Chondrocyte (in vitro differentiated cells): ENCODE data around the gene NSL1. TPM values are rescaled to one million over a fixed set of nuclear protein-coding genes. Genes with fewer than 3 reads are reported as not detected.

Source experiments
- DNase-seq: peaks from one replicate; pipeline ENCODE4 v3.0.0; 2021; ENCODE audit warnings: mixed read lengths, low spot score
- H3K27ac Mint-ChIP-seq: one replicate; pipeline ENCODE4 v1.8.0; 2021; ENCODE audit warnings: mild to moderate bottlenecking, moderate library complexity, mixed read lengths; ENCODE audit not compliant: unreplicated experiment
- H3K27me3 Mint-ChIP-seq: 2 replicates; pipeline ENCODE4 v1.8.0; 2021; ENCODE audit warnings: low read depth, mixed read lengths
- H3K36me3 Mint-ChIP-seq: 2 replicates; pipeline ENCODE4 v1.8.0; 2021; ENCODE audit warnings: low read depth, mixed read lengths
- H3K4me1 Mint-ChIP-seq: 2 replicates; pipeline ENCODE4 v1.8.0; 2021; ENCODE audit warnings: low read depth, mild to moderate bottlenecking, mixed read lengths
- H3K4me3 Mint-ChIP-seq: one replicate; pipeline ENCODE4 v1.8.0; 2021; ENCODE audit warnings: mild to moderate bottlenecking, moderate library complexity, mixed read lengths; ENCODE audit not compliant: unreplicated experiment
- H3K9me3 Mint-ChIP-seq: 2 replicates; pipeline ENCODE4 v1.8.0; 2021; ENCODE audit warnings: low read depth, mixed read lengths
- total RNA-seq: library from RNA; stranded (reverse); gene quantifications from 3 replicates; pipeline ENCODE4 v1.2.1, GENCODE V29; 2021
- TF ChIP-seq, protein P1 (sequence below): fragments of 200-600 bp; sonication (generic); IDR thresholded peaks from 2 replicates; pipeline ENCODE4 v1.5.0; 2021; ENCODE audit warnings: antibody characterized with exemption, mild to moderate bottlenecking, moderate library complexity

Gene NSL1
- total RNA-seq, 1 donor from 2014 or later, result 20.0 TPM

DNA sequence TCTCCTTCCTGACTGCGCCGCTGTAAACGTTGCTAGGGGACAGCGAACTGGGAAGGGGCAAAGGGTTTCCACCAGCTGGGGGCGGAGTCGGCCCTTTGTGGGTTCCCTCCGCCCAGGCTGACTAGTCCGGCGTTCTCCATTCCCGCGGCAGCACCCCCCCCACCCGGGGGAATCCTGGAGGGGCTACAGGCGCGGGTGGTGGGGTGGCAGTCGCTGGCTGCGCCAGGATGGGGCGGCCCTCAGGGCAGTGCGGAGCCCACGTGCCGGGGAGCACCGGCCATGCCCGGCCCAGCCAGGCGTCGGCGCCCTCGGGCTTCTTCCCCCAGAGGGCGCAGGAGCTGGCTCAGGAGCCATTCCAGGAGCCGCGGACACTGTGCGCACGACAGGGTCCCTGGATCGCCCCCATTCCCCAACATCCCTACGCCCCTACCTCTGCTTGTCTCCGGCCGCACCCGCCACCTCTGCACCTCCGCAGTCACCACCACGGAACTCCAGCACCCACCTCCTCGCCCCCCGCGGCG is 92.4 kb downstream of the NSL1 start:
- Mint-ChIP-seq H3K9me3 (no peaks in the 10 kb centered on the region), H3K4me1 (peaks cover 8% of the 10 kb centered on the region), H3K4me3 (peak overlapping the region; percentile 76), H3K27ac (peak overlapping the region; percentile 42), H3K36me3 (peaks cover 6% of the 10 kb centered on the region), H3K27me3 (peaks cover 25% of the 10 kb centered on the region)
- DNase-seq, result no peak
- TF ChIP-seq, protein P1, sequence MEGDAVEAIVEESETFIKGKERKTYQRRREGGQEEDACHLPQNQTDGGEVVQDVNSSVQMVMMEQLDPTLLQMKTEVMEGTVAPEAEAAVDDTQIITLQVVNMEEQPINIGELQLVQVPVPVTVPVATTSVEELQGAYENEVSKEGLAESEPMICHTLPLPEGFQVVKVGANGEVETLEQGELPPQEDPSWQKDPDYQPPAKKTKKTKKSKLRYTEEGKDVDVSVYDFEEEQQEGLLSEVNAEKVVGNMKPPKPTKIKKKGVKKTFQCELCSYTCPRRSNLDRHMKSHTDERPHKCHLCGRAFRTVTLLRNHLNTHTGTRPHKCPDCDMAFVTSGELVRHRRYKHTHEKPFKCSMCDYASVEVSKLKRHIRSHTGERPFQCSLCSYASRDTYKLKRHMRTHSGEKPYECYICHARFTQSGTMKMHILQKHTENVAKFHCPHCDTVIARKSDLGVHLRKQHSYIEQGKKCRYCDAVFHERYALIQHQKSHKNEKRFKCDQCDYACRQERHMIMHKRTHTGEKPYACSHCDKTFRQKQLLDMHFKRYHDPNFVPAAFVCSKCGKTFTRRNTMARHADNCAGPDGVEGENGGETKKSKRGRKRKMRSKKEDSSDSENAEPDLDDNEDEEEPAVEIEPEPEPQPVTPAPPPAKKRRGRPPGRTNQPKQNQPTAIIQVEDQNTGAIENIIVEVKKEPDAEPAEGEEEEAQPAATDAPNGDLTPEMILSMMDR, result peak; percentile 81

DNA sequence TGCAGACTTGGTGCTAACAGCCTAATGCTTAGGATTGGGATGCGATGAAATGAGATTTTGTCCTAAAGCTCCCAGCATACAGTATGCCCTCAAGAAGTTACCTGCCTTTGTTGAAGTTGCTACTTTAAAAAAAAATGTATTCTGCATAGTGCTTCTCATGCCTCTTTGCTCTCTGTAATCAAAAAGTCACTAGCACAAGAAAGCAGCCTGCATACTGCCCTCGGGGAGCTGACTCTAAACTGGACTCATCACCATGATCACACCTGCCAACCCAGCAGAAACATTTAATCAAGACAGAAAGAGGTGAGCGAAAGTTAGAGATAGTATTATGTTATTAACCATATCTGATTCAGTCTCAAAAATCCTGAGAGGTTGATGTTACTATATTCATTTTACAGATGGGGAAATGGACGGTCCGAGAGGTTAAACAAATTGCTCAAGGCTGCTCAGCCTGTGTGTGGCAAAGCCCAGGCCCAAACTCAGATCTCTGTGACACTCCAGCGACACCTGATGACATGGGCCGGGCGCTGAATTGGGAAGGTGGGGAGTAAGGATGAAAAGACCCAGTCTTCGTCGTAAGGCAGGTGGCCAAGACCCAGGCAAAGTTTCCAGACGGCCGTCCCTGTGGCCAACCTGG is 93.0 kb downstream of the NSL1 start:
- TF ChIP-seq, protein P1, result no peak
- H3K36me3 Mint-ChIP-seq, result peaks cover 6% of the 10 kb centered on the region

DNA sequence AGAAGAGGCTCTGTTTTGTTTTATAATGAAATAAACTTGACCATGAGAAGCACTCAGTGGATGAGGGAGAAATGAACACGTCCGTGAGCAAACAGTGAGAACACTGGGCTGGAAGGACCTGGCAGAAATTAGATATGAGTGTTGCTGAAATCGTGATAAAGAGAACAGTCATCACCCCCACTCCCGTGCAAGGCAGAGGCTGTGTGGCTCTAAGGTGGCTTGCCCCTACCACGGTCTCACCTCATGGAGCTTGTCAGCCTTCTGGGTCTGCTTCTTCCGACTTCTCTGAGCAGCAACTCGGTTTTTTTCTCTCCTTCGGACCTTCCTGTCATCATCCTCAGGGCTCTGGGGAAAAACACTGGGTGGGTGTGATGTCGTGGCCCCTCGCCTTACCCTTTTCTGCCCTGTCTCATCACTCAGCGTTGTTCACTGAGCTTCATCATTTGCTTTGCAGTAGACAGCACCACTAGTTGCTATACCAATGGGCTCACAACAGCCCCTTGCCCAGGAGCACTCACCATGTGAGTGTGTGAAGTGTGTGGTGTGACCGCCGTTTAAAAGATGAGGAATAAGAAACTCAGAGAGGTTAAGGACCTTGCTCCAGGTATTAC is 94.8 kb downstream of the NSL1 start:
- Mint-ChIP-seq H3K36me3 (peaks cover 6% of the 10 kb centered on the region), H3K4me1 (peaks cover 8% of the 10 kb centered on the region), H3K27ac (no peak overlapping the region), H3K4me3 (no peak overlapping the region), H3K9me3 (no peaks in the 10 kb centered on the region), H3K27me3 (peaks cover 25% of the 10 kb centered on the region)
- TF ChIP-seq, protein P1, result no peak
- no peak for DNase-seq

More for the DNA sequence above, 93.0 kb downstream of the NSL1 start:
- Mint-ChIP-seq H3K4me3 (peak overlapping the region; percentile 61), H3K4me1 (peaks cover 8% of the 10 kb centered on the region), H3K27ac (no peak overlapping the region), H3K9me3 (no peaks in the 10 kb centered on the region), H3K27me3 (peaks cover 25% of the 10 kb centered on the region)
- DNase-seq, result no peak

DNA sequence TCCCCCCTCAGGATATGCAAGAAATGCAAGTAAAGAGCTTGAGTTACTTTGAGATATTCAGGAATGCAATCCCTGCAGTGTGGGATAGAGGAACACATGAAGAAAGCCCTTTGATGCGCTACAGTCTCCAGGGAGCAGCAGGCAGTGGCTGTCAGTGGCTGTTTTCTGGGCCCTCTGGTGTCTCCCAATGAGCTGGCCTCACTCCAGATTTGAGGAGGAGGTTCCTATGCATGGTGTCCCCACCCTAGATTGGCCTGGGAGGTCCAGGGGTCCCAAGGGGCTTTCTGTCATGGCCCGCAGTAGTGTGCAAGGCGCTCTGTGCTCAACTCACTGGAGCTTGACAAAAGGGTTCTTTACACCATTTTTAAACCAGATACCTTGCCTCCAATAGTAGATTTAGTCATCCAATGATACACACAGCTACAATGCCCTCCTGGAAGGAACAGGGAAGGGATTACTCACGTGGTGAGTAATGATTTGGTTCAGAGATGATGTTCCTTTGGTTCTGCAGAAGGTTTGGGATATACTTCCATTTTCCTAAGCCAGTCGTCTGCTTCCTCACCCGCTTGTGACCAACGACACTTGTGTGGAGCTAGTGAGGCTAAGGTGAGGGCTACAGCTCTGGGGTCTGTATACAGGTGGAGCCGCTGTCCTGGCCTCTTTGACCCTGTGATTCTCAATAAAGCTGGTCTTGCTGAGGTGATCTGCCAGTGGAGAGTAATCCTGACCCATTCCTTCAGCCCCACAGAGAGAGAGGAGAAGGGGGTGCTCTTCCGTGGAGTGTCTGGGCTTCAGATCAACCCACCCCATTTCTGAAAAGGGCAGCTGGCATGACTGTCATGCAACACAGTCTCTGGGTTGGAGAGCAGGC is 98.6 kb downstream of the NSL1 start:
- H3K27me3 Mint-ChIP-seq, result peaks cover 21% of the 10 kb centered on the region
- no peak for DNase-seq
- H3K9me3 Mint-ChIP-seq, result no peaks in the 10 kb centered on the region
- H3K4me1 Mint-ChIP-seq, result no peaks in the 10 kb centered on the region
- no peak overlapping the region for H3K27ac Mint-ChIP-seq
- TF ChIP-seq, protein P1, result no peak
- H3K36me3 Mint-ChIP-seq, result peaks cover 6% of the 10 kb centered on the region
- no peak overlapping the region for H3K4me3 Mint-ChIP-seq

DNA sequence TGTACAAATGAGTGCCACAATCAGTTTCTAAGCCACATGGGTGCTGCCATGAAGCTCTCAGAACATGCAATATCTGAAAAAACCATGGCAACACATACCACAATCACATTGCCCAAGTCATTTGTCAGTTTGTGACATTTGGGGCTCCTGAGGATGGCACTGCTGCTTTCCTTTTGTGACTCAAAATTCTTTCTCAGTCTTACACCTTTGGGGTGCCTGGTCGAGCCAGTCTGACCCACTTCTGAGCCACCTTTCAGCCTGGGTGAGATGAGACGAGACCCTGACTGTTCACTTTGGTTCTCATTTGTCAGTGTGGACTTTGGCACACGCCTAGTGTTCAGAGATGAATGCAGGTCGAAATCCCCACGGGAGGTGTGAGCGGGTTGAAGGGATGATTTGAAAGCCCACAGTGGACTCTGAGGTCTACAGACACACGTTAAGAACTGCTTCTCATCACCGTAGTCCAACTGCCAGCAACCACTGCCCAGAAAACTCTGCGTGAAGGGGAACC is 100.0 kb downstream of the NSL1 start:
- H3K4me1 Mint-ChIP-seq, result no peaks in the 10 kb centered on the region
- no peak for DNase-seq
- TF ChIP-seq, protein P1, result no peak
- H3K36me3 Mint-ChIP-seq, result peaks cover 6% of the 10 kb centered on the region
- no peak overlapping the region for H3K27ac Mint-ChIP-seq
- no peak overlapping the region for H3K4me3 Mint-ChIP-seq
- H3K27me3 Mint-ChIP-seq, result peaks cover 10% of the 10 kb centered on the region
- no peaks in the 10 kb centered on the region for H3K9me3 Mint-ChIP-seq
